ENCODE results near the gene ZNF620. TPM values are rescaled to one million over a fixed set of nuclear protein-coding genes. Genes with fewer than 3 reads are reported as not detected.

The ZNF620 gene
- total RNA-seq, 4 donors from 2014 or later = 2.6 to 8.0 (median 4.3) TPM; not detected in 1

GRCh38 chr3:40502034-40502433 lies 3.8 kb upstream of the ZNF620 start:
- DNase-seq = no peak
- H3K27me3 ChIP-seq = no peaks in the 10 kb centered on the region
- in situ Hi-C loops (cut with MboI; ENCODE audit: low pct_ligation_motif_present in 1 of 4, low pct_unique_long_range_greater_than_20kb in 1 of 4, low sequenced_read_pairs in 3 of 4) (no loop called here), intact Hi-C loops (cut with DNase I; ENCODE audit: low total_unique reads) (no loop called here)
- H3K4me1 ChIP-seq = peaks cover 0 to 16% (median 13%) of the 10 kb centered on the region in 4 donors
- no peaks in the 10 kb centered on the region for H3K36me3 ChIP-seq
- H3K9me3 ChIP-seq = no peaks in the 10 kb centered on the region
- no peak for TF ChIP-seq CTCF (IDR thresholded peaks at IDR 0.05)
- no peak for TF ChIP-seq POLR2AphosphoS5 (IDR thresholded peaks at IDR 0.05)
- no peak for TF ChIP-seq EP300 (IDR thresholded peaks at IDR 0.05; ENCODE audit: low read depth)
- no peak for TF ChIP-seq POLR2A (IDR thresholded peaks at IDR 0.05)
- 90 to 91% methylated on average over 1 to 2 of the region's 2 CpGs for WGBS, 2 donors (ENCODE audit: low coverage in 1 of 2)
- H3K4me3 ChIP-seq = no peak overlapping the region
- no peak overlapping the region for H3K27ac ChIP-seq

- Histone ChIP-seq H3K4me3 (peak overlapping the region in 2 of 4 donors; percentile 55 to 63), H3K27me3 (no peaks in the 10 kb centered on the region), H3K27ac (peak overlapping the region in 3 of 4 donors; percentile 77 to 86 (median 82)), H3K36me3 (no peaks in the 10 kb centered on the region), H3K9me3 (no peaks in the 10 kb centered on the region), H3K4me1 (peaks cover 0 to 16% (median 13%) of the 10 kb centered on the region in 4 donors)
- WGBS, 2 donors (ENCODE audit: low coverage in 1 of 2) = 49 to 64% methylated on average over 5 of the region's 5 CpGs
- in situ Hi-C loops (cut with MboI; ENCODE audit: low pct_ligation_motif_present in 1 of 4, low pct_unique_long_range_greater_than_20kb in 1 of 4, low sequenced_read_pairs in 3 of 4) = no loop called here
- intact Hi-C loops (cut with DNase I; ENCODE audit: low total_unique reads) = no loop called here
- TF ChIP-seq CTCF (IDR thresholded peaks at IDR 0.05) = no peak
- peak; percentile 43 to 59 (median 56) for TF ChIP-seq POLR2AphosphoS5 (IDR thresholded peaks at IDR 0.05)
- DNase-seq = no peak
Observed at GRCh38 chr3:40504636-40505430, 1.0 kb upstream of the ZNF620 start.

GRCh38 chr3:40511031-40511718 lies 5.3 kb downstream of the ZNF620 start:
- no peak for TF ChIP-seq EP300 (IDR thresholded peaks at IDR 0.05; ENCODE audit: low read depth)
- no peak overlapping the region for H3K27ac ChIP-seq
- intact Hi-C loops (cut with DNase I; ENCODE audit: low total_unique reads) (no loop called here), in situ Hi-C loops (cut with MboI; ENCODE audit: low pct_ligation_motif_present in 1 of 4, low pct_unique_long_range_greater_than_20kb in 1 of 4, low sequenced_read_pairs in 3 of 4) (no loop called here)
- DNase-seq = no peak
- H3K36me3 ChIP-seq = peaks cover 0 to 15% (median 0%) of the 10 kb centered on the region in 4 donors
- no peaks in the 10 kb centered on the region for H3K9me3 ChIP-seq
- WGBS, 2 donors (ENCODE audit: low coverage in 1 of 2) = 95% methylated on average over 1 of the region's 1 CpG; no CpG with 5 or more reads in 1 of the 2 donors
- no peaks in the 10 kb centered on the region for H3K27me3 ChIP-seq
- peaks cover 0 to 7% (median 3%) of the 10 kb centered on the region in 4 donors for H3K4me1 ChIP-seq
- no peak overlapping the region for H3K4me3 ChIP-seq

DNA sequence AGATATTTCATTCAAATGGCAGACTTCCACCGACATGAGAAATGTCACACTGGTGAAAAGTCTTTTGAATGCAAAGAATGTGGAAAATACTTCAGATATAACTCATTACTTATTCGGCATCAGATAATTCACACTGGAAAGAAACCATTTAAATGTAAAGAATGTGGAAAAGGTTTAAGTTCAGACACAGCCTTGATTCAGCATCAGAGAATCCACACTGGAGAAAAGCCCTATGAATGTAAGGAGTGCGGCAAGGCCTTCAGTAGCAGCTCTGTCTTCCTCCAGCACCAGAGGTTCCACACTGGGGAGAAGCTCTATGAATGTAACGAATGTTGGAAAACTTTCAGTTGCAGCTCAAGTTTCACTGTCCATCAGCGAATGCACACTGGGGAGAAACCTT lies 10.4 kb downstream of the ZNF620 start:
- Histone ChIP-seq H3K27ac (no peak overlapping the region), H3K9me3 (no peaks in the 10 kb centered on the region), H3K36me3 (peaks cover 0 to 22% (median 0%) of the 10 kb centered on the region in 4 donors), H3K4me3 (no peak overlapping the region), H3K4me1 (no peaks in the 10 kb centered on the region), H3K27me3 (no peaks in the 10 kb centered on the region)
- 91 to 92% methylated on average over 4 to 5 of the region's 5 CpGs for WGBS, 2 donors (ENCODE audit: low coverage in 1 of 2)
- TF ChIP-seq EP300 (IDR thresholded peaks at IDR 0.05; ENCODE audit: low read depth) (no peak), POLR2AphosphoS5 (IDR thresholded peaks at IDR 0.05) (no peak), POLR2A (IDR thresholded peaks at IDR 0.05) (no peak)
- in situ Hi-C loops (cut with MboI; ENCODE audit: low pct_ligation_motif_present in 1 of 4, low pct_unique_long_range_greater_than_20kb in 1 of 4, low sequenced_read_pairs in 3 of 4) = no loop called here
- no peak for DNase-seq
- intact Hi-C loops (cut with DNase I; ENCODE audit: low total_unique reads) = no loop called here

DNA sequence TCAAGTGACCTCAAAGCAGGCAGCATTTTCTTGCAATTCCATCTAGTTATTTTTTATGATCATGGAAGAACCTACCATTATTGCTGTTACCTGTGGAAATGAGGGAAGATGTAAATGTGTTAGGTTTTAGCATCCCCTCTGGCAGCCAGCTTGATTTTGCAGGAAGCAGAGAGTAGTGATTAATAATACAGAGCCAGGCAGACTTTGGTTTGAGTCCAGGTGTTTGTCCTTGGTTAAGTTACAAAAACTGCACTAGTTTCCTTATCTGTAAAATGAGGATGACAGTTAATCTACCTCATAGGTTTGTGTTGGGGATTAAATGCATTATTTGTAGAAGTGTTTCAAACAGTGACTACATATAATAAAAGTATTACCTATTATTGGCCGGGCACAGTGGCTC lies 12.2 kb downstream of the ZNF620 start:
- DNase-seq = no peak
- TF ChIP-seq POLR2A (IDR thresholded peaks at IDR 0.05) = no peak
- no peak for TF ChIP-seq EP300 (IDR thresholded peaks at IDR 0.05; ENCODE audit: low read depth)
- no peak for TF ChIP-seq CTCF (IDR thresholded peaks at IDR 0.05)
- TF ChIP-seq POLR2AphosphoS5 (IDR thresholded peaks at IDR 0.05) = no peak
- H3K4me1 ChIP-seq = no peaks in the 10 kb centered on the region
- intact Hi-C loops (cut with DNase I; ENCODE audit: low total_unique reads) = no loop called here
- 89% methylated on average over 1 of the region's 1 CpG; no CpG with 5 or more reads in 1 of the 2 donors for WGBS, 2 donors (ENCODE audit: low coverage in 1 of 2)
- no peak overlapping the region for H3K4me3 ChIP-seq
- H3K27ac ChIP-seq = no peak overlapping the region
- in situ Hi-C loops (cut with MboI; ENCODE audit: low pct_ligation_motif_present in 1 of 4, low pct_unique_long_range_greater_than_20kb in 1 of 4, low sequenced_read_pairs in 3 of 4) = no loop called here
- H3K9me3 ChIP-seq = no peaks in the 10 kb centered on the region
- peaks cover 0 to 18% (median 0%) of the 10 kb centered on the region in 4 donors for H3K36me3 ChIP-seq
- H3K27me3 ChIP-seq = no peaks in the 10 kb centered on the region
